Endothelial cell (in vitro differentiated cells): ENCODE data around the gene USP37. TPM values are rescaled to one million over a fixed set of nuclear protein-coding genes. Genes with fewer than 3 reads are reported as not detected.

Experiments
- DNase-seq: peaks from one replicate; pipeline ENCODE4 v3.0.0; 2021; ENCODE audit warnings: low spot score
- H3K27ac Mint-ChIP-seq: one replicate; pipeline ENCODE4 v1.8.0; 2021; ENCODE audit warnings: mixed read lengths, inconsistent platforms; ENCODE audit not compliant: unreplicated experiment
- H3K27me3 Mint-ChIP-seq: one replicate; pipeline ENCODE4 v1.8.0; 2021; ENCODE audit warnings: mild to moderate bottlenecking, moderate library complexity, mixed read lengths, inconsistent platforms; ENCODE audit not compliant: unreplicated experiment
- H3K36me3 Mint-ChIP-seq: one replicate; pipeline ENCODE4 v1.8.0; 2021; ENCODE audit warnings: mild to moderate bottlenecking, low read depth, mixed read lengths, inconsistent platforms; ENCODE audit not compliant: unreplicated experiment
- H3K4me1 Mint-ChIP-seq: one replicate; pipeline ENCODE4 v1.8.0; 2021; ENCODE audit warnings: mild to moderate bottlenecking, mixed read lengths, inconsistent platforms; ENCODE audit not compliant: unreplicated experiment
- H3K4me3 Mint-ChIP-seq: one replicate; pipeline ENCODE4 v1.8.0; 2021; ENCODE audit warnings: mild to moderate bottlenecking, mixed read lengths, inconsistent platforms; ENCODE audit not compliant: unreplicated experiment
- H3K9me3 Mint-ChIP-seq: one replicate; pipeline ENCODE4 v1.8.0; 2021; ENCODE audit warnings: mixed read lengths, inconsistent platforms; ENCODE audit not compliant: unreplicated experiment
- total RNA-seq: library from RNA; stranded (reverse); fragmentation: NEBNext Ultra II Directional; extraction: Animal tissue kit (Norgen Biotek cat#: 25700); gene quantifications from one replicate; pipeline ENCODE4 v1.2.1, GENCODE V29; 2021; ENCODE audit not compliant: unreplicated experiment
- TF ChIP-seq, protein P1 (sequence below): fragments of 200-600 bp; sonication (generic); IDR thresholded peaks from one replicate; pipeline ENCODE4 v1.5.0; 2021; ENCODE audit warnings: antibody characterized with exemption; ENCODE audit not compliant: unreplicated experiment

The USP37 gene
- total RNA-seq, 1 donor from 2014 or later = 16.1 TPM

DNA sequence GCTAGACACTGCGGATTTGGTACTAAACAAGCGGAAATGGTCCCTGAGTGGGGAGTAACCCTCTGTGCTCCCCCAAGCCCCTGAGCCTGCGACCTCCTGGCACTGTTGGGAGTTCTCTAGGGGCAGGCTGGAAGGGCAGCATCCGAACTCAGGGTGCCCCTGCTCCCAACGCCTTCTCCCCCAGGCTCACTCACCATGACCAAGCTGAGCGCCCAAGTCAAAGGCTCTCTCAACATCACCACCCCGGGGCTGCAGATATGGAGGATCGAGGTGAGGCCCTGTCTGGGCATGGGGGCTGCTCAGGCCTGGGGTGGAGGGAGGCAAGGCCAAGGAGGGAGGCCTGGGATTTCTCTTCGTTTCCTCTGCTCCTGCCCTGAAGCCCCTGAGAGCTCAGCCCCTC, 144.6 kb downstream of the USP37 start:
- Mint-ChIP-seq H3K9me3 (no peaks in the 10 kb centered on the region), H3K4me1 (no peaks in the 10 kb centered on the region), H3K4me3 (no peak overlapping the region), H3K36me3 (no peaks in the 10 kb centered on the region), H3K27me3 (peaks cover 10% of the 10 kb centered on the region), H3K27ac (no peak overlapping the region)
- TF ChIP-seq, protein P1, sequence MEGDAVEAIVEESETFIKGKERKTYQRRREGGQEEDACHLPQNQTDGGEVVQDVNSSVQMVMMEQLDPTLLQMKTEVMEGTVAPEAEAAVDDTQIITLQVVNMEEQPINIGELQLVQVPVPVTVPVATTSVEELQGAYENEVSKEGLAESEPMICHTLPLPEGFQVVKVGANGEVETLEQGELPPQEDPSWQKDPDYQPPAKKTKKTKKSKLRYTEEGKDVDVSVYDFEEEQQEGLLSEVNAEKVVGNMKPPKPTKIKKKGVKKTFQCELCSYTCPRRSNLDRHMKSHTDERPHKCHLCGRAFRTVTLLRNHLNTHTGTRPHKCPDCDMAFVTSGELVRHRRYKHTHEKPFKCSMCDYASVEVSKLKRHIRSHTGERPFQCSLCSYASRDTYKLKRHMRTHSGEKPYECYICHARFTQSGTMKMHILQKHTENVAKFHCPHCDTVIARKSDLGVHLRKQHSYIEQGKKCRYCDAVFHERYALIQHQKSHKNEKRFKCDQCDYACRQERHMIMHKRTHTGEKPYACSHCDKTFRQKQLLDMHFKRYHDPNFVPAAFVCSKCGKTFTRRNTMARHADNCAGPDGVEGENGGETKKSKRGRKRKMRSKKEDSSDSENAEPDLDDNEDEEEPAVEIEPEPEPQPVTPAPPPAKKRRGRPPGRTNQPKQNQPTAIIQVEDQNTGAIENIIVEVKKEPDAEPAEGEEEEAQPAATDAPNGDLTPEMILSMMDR = no peak
- DNase-seq = no peak

DNA sequence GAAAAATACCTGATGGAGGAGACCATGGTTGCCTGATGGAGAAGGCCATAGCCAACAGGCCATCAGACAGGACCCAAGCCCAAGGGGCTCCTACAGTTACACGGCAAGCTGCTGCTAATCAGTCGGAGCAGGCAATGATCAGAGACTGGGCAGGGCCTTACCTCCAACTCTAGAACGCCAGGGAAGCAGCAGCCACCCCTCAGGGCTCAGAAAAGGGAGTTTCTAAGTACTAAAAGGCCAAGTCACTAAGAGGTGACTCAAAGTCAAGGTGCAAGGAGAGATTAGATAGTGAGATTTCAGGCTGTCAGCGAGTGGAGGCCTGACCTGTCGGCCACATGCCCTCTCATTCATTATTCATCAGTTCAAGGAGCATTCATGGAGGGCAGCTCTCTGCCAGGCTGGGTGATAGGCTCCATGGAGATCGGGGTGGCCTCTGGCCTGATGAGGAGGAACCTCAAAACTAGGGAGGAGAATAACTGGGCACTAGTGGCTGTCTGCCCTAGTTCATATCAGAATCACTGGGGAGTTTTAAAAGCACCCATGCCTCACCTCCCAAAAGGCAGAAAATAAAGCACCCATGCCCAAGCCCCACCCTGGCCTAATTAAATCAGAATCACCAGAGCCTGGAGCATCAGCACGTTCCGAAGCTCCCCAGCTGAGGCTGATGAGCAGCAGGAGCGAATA, 145.6 kb downstream of the USP37 start:
- H3K4me3 Mint-ChIP-seq = no peak overlapping the region
- TF ChIP-seq, protein P1 = no peak
- H3K27ac Mint-ChIP-seq = no peak overlapping the region
- H3K4me1 Mint-ChIP-seq = no peaks in the 10 kb centered on the region
- H3K27me3 Mint-ChIP-seq = peaks cover 5% of the 10 kb centered on the region
- H3K9me3 Mint-ChIP-seq = no peaks in the 10 kb centered on the region
- no peaks in the 10 kb centered on the region for H3K36me3 Mint-ChIP-seq
- no peak for DNase-seq

GRCh38 chr2:218421027-218421426, 147.1 kb downstream of the USP37 start:
- Mint-ChIP-seq H3K36me3 (no peaks in the 10 kb centered on the region), H3K9me3 (no peaks in the 10 kb centered on the region), H3K27ac (no peak overlapping the region), H3K4me1 (no peaks in the 10 kb centered on the region), H3K27me3 (peaks cover 4% of the 10 kb centered on the region), H3K4me3 (no peak overlapping the region)
- no peak for DNase-seq
- TF ChIP-seq, protein P1 = no peak

- Mint-ChIP-seq H3K27ac (no peak overlapping the region), H3K36me3 (no peaks in the 10 kb centered on the region), H3K27me3 (peaks cover 2% of the 10 kb centered on the region), H3K9me3 (no peaks in the 10 kb centered on the region), H3K4me1 (no peaks in the 10 kb centered on the region), H3K4me3 (no peak overlapping the region)
- no peak for DNase-seq
- TF ChIP-seq, protein P1 = no peak
Measured at GRCh38 chr2:218419630-218420216, 148.4 kb downstream of the USP37 start.

DNA sequence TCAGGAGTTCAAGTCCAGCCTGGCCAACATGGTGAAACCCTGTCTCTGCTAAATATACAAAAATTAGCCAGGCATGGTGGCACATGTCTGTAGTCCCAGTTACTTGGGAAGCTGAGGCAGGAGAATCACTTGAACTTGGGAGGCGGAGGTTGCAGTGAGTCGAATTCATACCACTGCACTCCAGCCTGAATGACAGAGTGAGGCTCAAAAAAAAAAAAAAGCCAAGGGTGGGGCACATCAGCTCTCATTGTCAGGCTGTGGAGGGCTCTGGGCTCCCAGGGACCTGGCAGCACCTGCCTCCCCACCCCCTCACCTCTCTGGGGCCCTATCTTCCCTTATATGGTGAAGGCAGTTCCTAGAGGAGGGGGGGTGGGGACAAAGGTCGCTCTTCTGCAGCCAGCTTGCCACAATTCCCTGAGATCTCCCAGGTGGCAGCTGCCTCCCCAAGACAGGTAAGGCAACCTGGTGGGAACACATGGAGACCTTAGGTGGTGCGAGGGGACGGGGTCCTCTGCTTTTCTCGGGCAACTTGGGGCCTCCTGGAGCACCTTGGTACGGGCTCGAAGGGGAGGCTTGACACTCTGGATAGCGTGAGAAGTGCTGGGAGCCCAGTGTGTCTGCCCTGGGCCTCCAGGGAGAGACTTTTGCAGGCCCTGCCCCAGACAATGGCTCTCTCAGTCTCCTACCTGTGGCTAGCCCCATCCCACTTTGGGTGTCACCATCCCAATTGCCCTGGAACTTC, 149.3 kb downstream of the USP37 start, which contains the start of gene VIL1:
VIL1 (plus strand) TSS at position 407 of the 742 bp plus-strand sequence. CDS start 4,656 bp downstream, outside the sequence.
- Mint-ChIP-seq H3K36me3 (no peaks in the 10 kb centered on the region), H3K4me1 (no peaks in the 10 kb centered on the region), H3K27me3 (peaks cover 1% of the 10 kb centered on the region), H3K9me3 (no peaks in the 10 kb centered on the region), H3K4me3 (no peak within 1 kb of the TSS), H3K27ac (no peak within 1 kb of the TSS)
- TF ChIP-seq, protein P1 = no peak
- DNase-seq = no peak
